Brain microvascular endothelial cell (primary cell): ENCODE results near the gene ZC3H13.

Experiments used
- DNase-seq: peaks from one replicate; pipeline ENCODE4 v3.0.0-alpha.2; 2020
- H3K27ac ChIP-seq: fragments of 250-450 bp; sonication (Bioruptor Pico); 2 replicates; pipeline ENCODE4 v1.5.1; 2020; ENCODE audit warnings: mild to moderate bottlenecking, moderate library complexity
- H3K27me3 ChIP-seq: fragments of 250-450 bp; sonication (Bioruptor Pico); replicated peaks from 2 replicates; pipeline ENCODE4 v1.5.1; 2020; ENCODE audit warnings: mild to moderate bottlenecking
- H3K36me3 ChIP-seq: fragments of 250-450 bp; sonication (Bioruptor Pico); replicated peaks from 2 replicates; pipeline ENCODE4 v1.5.1; 2020; ENCODE audit warnings: mild to moderate bottlenecking
- H3K4me3 ChIP-seq: 2 replicates; pipeline ENCODE4 v1.5.1; 2011; ENCODE audit warnings: low read depth, mild to moderate bottlenecking, control low read depth, low read length, moderate library complexity
- in situ Hi-C: cut with HindIII; loops from 2 replicates; pipeline ENCODE4 v1.10.0; 2017; ENCODE audit warnings: low sequenced_read_pairs, low pct_ligation_motif_present
- TF ChIP-seq, protein P1 (sequence below): IDR thresholded peaks from 2 replicates; pipeline ENCODE4 v1.5.1; 2011; ENCODE audit warnings: low read depth, mild to moderate bottlenecking, moderate library complexity, low read length, control low read depth, inconsistent platforms; ENCODE audit errors: missing control alignments

ZC3H13 gene

DNA sequence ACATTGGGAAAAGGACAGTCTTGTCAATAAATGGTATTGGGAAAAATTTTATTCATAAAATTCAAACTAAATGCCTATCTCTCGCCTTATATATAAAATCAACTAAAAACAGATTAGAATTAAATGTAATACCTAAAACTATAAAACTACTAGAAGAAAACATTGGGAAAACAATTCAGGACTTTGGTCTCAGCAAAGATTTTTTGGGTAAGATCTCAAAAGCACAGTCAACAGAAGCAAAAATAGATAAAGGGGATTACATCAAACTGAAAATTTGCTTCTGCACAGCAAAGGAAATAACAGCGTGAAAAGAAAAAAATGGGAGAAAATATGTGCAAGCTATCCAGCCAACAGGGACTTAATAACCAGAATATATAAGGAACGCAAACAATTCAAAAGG, 24.3 kb upstream of the ZC3H13 start:
- Histone ChIP-seq H3K27me3 (peaks cover 2% of the 10 kb centered on the region), H3K36me3 (no peaks in the 10 kb centered on the region), H3K4me3 (no peak overlapping the region), H3K27ac (no peak overlapping the region)
- in situ Hi-C loops = no loop called here
- TF ChIP-seq, protein P1, sequence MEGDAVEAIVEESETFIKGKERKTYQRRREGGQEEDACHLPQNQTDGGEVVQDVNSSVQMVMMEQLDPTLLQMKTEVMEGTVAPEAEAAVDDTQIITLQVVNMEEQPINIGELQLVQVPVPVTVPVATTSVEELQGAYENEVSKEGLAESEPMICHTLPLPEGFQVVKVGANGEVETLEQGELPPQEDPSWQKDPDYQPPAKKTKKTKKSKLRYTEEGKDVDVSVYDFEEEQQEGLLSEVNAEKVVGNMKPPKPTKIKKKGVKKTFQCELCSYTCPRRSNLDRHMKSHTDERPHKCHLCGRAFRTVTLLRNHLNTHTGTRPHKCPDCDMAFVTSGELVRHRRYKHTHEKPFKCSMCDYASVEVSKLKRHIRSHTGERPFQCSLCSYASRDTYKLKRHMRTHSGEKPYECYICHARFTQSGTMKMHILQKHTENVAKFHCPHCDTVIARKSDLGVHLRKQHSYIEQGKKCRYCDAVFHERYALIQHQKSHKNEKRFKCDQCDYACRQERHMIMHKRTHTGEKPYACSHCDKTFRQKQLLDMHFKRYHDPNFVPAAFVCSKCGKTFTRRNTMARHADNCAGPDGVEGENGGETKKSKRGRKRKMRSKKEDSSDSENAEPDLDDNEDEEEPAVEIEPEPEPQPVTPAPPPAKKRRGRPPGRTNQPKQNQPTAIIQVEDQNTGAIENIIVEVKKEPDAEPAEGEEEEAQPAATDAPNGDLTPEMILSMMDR = no peak
- DNase-seq = no peak

DNA sequence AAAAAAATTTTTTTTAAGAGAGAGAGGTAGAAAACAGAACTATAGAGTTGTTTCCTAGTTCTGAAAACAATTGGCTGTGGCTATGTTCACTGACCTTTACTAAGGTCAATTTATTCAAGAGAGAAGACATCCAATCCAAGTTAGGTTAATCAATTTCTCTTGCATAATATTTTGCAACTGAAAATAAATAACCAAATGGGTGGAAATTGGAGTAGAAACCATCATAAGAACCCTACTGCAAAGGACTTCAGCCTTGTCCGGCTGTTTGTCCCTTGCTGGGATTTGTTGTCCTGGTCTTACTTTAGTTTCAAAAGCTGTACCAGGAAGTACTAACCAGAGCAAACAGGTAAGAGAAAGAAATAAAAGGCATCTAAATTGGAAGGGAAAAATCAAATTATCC, 23.3 kb upstream of the ZC3H13 start:
- no peak overlapping the region for H3K4me3 ChIP-seq
- no peaks in the 10 kb centered on the region for H3K36me3 ChIP-seq
- no peak for DNase-seq
- TF ChIP-seq, protein P1 = no peak
- in situ Hi-C loops = no loop called here
- H3K27ac ChIP-seq = no peak overlapping the region
- H3K27me3 ChIP-seq = peaks cover 2% of the 10 kb centered on the region

DNA sequence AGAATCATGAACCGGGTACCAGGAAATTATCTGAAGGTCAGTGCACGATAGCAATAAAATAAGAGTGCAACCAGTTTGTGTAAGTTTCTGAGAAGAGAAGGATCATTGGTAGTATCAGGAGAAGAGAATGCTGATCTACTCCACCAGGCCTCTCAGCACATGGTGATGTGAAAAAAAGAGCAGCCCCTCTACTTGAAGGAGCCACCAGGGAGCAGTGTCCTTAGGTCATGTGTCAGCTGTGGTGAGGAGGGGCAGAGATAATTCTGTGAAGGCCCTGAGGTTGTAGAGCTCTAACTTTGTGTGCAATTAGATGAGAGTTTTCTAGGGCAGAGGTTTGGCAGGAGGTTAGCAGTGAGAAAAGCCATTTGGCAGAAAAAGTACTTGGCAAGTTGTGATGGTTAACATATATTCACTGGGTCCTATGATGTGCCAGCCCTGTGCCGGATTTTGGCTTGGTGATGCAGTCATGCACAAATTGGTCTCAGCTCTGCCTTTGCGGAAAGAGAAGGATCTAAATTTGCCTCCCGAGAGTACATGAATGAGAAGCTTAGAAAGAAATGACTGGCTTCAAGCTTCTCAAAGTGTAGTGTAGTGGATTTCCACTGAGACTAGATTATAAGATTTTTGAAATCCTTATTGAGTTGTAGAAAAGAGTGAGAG, 19.2 kb upstream of the ZC3H13 start:
- H3K4me3 ChIP-seq = no peak overlapping the region
- in situ Hi-C loops = no loop called here
- H3K36me3 ChIP-seq = no peaks in the 10 kb centered on the region
- H3K27me3 ChIP-seq = no peaks in the 10 kb centered on the region
- H3K27ac ChIP-seq = no peak overlapping the region
- no peak for DNase-seq
- TF ChIP-seq, protein P1 = no peak

DNA sequence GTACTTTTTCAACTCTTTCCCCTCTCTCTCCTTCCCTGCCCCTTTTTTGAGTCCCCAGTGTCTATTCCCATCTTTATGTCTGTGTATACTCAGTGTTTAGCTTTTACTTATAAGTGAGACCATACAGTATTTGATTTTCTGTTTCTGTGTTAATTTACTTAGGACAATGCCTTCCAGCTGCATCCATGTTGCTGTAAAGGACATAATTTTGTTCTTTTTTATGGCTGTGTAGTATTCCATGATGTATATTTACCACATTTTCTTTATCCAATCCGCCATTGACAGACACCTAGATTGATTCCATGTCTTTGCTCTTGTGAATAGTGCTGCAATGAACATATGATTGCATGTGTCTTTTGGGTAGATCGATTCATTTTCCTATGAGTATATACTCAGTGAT, 10.7 kb upstream of the ZC3H13 start:
- Histone ChIP-seq H3K27me3 (no peaks in the 10 kb centered on the region), H3K27ac (no peak overlapping the region), H3K36me3 (no peaks in the 10 kb centered on the region), H3K4me3 (no peak overlapping the region)
- DNase-seq = no peak
- in situ Hi-C loops = no loop called here
- TF ChIP-seq, protein P1 = no peak

DNA sequence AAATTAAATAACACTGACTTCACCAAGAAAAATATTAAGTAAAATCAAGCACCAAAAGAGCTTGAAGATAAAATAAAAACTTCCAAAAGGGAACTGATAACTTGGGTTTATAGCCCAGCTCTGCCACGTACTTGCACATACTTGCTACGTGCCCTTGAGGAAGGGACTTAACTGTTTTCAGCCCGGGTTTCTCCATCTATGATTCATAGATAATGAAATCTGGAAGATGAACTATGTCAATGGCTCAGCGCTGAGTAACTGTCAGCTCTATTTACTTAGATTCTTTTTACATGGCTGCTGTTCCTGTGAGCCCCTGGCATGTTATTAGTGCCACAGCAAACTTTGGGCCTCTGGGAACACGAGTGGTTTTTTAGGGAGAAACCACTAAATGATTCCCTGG, 9.6 kb upstream of the ZC3H13 start:
- Histone ChIP-seq H3K36me3 (no peaks in the 10 kb centered on the region), H3K4me3 (no peak overlapping the region), H3K27ac (peak overlapping the region; percentile 69), H3K27me3 (no peaks in the 10 kb centered on the region)
- in situ Hi-C loops = no loop called here
- peak; percentile 77 for DNase-seq
- TF ChIP-seq, protein P1 = no peak

DNA sequence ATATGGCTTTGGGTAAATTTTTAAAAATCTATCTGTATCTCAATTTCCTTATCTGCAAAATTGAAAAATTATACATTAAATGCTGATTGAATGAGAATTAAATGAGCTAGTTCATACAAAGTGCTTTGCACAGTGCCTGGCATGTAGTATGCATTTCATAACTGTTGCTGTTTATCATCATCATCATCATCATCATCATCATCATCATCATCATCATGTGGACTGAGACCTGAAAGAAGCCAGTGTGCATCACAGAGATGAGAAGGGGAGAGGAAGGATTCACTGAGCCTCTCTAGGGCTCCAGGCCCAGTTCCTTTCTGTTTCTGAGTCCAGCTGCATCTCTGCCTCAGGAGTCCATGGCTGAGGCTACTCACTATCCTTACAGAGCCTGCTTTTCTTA, 6.9 kb upstream of the ZC3H13 start:
- in situ Hi-C loops = no loop called here
- TF ChIP-seq, protein P1 = no peak
- Histone ChIP-seq H3K4me3 (no peak overlapping the region), H3K27me3 (no peaks in the 10 kb centered on the region), H3K27ac (no peak overlapping the region), H3K36me3 (no peaks in the 10 kb centered on the region)
- DNase-seq = no peak
